Uterus (tissue), 4 donors: ENCODE results near the gene RAB21. TPM values are rescaled to one million over a fixed set of nuclear protein-coding genes. Genes with fewer than 3 reads are reported as not detected.

ENCODE experiments used
- DNase-seq, 2 donors: peaks; one replicate each; pipeline ENCODE4 v3.0.0-alpha.2; 2019 to 2020
- H3K27ac ChIP-seq, 2 donors: fragments of 200-600 bp; sonication (generic); 1 replicate in 1 of 2; 2 replicates in 1 of 2; pipeline ENCODE4 v1.5.1; 2016 to 2018
- H3K27me3 ChIP-seq, 2 donors: fragments of 200-600 bp; sonication (generic); one replicate each; pipeline ENCODE4 v1.5.1; 2018 to 2019; ENCODE audit warnings: control low read depth in 1 of 2
- H3K36me3 ChIP-seq, 2 donors: fragments of 200-600 bp; sonication (generic); one replicate each; pipeline ENCODE4 v1.5.1; 2019; ENCODE audit warnings: control low read depth in 1 of 2
- H3K4me1 ChIP-seq, 2 donors: fragments of 200-600 bp; sonication (generic); one replicate each; pipeline ENCODE4 v1.5.1; 2018 to 2019; ENCODE audit warnings: control low read depth in 1 of 2
- H3K4me3 ChIP-seq, 2 donors: fragments of 200-600 bp; sonication (generic); 1 replicate in 1 of 2; 2 replicates in 1 of 2; pipeline ENCODE4 v1.5.1; 2018 to 2019; ENCODE audit warnings: mild to moderate bottlenecking in 1 of 2
- H3K9me3 ChIP-seq, 2 donors: fragments of 200-600 bp; sonication (generic); one replicate each; pipeline ENCODE4 v1.5.1; 2019; ENCODE audit warnings: control low read depth in 1 of 2
- POLR2A ChIP-seq, 2 donors: fragments of 450-650 bp; IDR thresholded peaks; one replicate each; pipeline ENCODE4 v1.6.1; 2016; ENCODE audit warnings: antibody characterized with exemption in 2 of 2, mild to moderate bottlenecking in 1 of 2, moderate library complexity in 1 of 2
- intact Hi-C: fragments of 100-400 bp; cut with DNase I; formaldehyde crosslinking; loops from one replicate; pipeline ENCODE4 v1.15.1; 2023; ENCODE audit warnings: low total_unique reads
- total RNA-seq, 4 donors: library from RNA; depleted of rRNA in 3 of 4; stranded (reverse); fragments of >200 nt in 3 of 4; gene quantifications; one replicate each; pipeline versions ENCODE4 v1.1.0 to v1.2.4, GENCODE V29; 2014 to 2023
- TF ChIP-seq, protein P1 (sequence below), 4 experiments: fragments of 200-600 bp in 2 of 4; fragments of 450-650 bp in 2 of 4; sonication (generic) in 2 of 4; IDR thresholded peaks; one replicate each; pipeline ENCODE4 v1.5.1; 2016 to 2019; ENCODE audit warnings: antibody characterized with exemption in 4 of 4, mild to moderate bottlenecking in 2 of 4, moderate library complexity in 1 of 4
- donor health status: DM: yes; HTN: yes; CAD: no.

RAB21 gene
- total RNA-seq, 4 donors from 2014 or later, result 10.6 to 72.7 (median 24.5) TPM

GRCh38 chr12:71792599-71792998 is 37.9 kb downstream of the RAB21 start:
- no peaks in the 10 kb centered on the region for H3K9me3 ChIP-seq
- intact Hi-C loops, result no loop called here
- no peak for DNase-seq

GRCh38 chr12:71795901-71796300 is 41.2 kb downstream of the RAB21 start:
- no peak overlapping the region for H3K27ac ChIP-seq
- DNase-seq, result no peak
- intact Hi-C loops, result no loop called here
- H3K27me3 ChIP-seq, result no peaks in the 10 kb centered on the region
- no peaks in the 10 kb centered on the region for H3K4me1 ChIP-seq
- H3K36me3 ChIP-seq, result no peaks in the 10 kb centered on the region
- no peaks in the 10 kb centered on the region for H3K9me3 ChIP-seq
- H3K4me3 ChIP-seq, result no peak overlapping the region
- TF ChIP-seq, protein P1, sequence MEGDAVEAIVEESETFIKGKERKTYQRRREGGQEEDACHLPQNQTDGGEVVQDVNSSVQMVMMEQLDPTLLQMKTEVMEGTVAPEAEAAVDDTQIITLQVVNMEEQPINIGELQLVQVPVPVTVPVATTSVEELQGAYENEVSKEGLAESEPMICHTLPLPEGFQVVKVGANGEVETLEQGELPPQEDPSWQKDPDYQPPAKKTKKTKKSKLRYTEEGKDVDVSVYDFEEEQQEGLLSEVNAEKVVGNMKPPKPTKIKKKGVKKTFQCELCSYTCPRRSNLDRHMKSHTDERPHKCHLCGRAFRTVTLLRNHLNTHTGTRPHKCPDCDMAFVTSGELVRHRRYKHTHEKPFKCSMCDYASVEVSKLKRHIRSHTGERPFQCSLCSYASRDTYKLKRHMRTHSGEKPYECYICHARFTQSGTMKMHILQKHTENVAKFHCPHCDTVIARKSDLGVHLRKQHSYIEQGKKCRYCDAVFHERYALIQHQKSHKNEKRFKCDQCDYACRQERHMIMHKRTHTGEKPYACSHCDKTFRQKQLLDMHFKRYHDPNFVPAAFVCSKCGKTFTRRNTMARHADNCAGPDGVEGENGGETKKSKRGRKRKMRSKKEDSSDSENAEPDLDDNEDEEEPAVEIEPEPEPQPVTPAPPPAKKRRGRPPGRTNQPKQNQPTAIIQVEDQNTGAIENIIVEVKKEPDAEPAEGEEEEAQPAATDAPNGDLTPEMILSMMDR (IDR thresholded peaks at IDR 0.05), result no peak
- TF ChIP-seq POLR2A (IDR thresholded peaks at IDR 0.05), result no peak

More at GRCh38 chr12:71792599-71792998, 37.9 kb downstream of the RAB21 start:
- no peak for TF ChIP-seq POLR2A (IDR thresholded peaks at IDR 0.05)
- TF ChIP-seq, protein P1 (IDR thresholded peaks at IDR 0.05), result no peak
- Histone ChIP-seq H3K27me3 (no peaks in the 10 kb centered on the region), H3K27ac (no peak overlapping the region), H3K36me3 (no peaks in the 10 kb centered on the region), H3K4me3 (no peak overlapping the region), H3K4me1 (no peaks in the 10 kb centered on the region)

DNA sequence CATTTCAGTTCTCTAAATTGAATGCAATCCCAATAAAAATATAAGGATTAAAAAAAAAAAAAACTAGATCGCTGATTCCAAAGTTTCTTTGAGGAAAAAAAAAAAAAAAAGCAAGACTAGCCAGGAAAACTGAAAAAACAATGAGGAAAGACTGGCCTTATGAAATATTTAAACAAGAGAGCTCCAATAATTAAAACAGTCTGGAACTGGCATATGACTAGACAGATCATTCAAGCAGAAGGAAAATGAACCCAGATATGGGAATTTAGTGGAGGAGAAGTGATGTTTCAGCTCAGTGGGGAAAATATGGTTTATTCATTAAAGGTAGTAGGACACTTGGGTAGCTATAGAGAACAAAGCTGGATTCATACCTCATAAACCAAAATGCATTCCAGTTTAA is 42.9 kb downstream of the RAB21 start:
- H3K4me3 ChIP-seq, result no peak overlapping the region
- no peaks in the 10 kb centered on the region for H3K4me1 ChIP-seq
- no peak overlapping the region for H3K27ac ChIP-seq
- intact Hi-C loops, result no loop called here
- no peaks in the 10 kb centered on the region for H3K9me3 ChIP-seq
- TF ChIP-seq, protein P1 (IDR thresholded peaks at IDR 0.05), result no peak
- no peak for TF ChIP-seq POLR2A (IDR thresholded peaks at IDR 0.05)
- no peak for DNase-seq
- no peaks in the 10 kb centered on the region for H3K27me3 ChIP-seq
- no peaks in the 10 kb centered on the region for H3K36me3 ChIP-seq

GRCh38 chr12:71799106-71799505 is 44.4 kb downstream of the RAB21 start:
- Histone ChIP-seq H3K4me1 (no peaks in the 10 kb centered on the region), H3K9me3 (no peaks in the 10 kb centered on the region), H3K27ac (no peak overlapping the region), H3K36me3 (no peaks in the 10 kb centered on the region), H3K27me3 (no peaks in the 10 kb centered on the region), H3K4me3 (no peak overlapping the region)
- no peak for TF ChIP-seq POLR2A (IDR thresholded peaks at IDR 0.05)
- TF ChIP-seq, protein P1 (IDR thresholded peaks at IDR 0.05), result no peak
- intact Hi-C loops, result no loop called here
- DNase-seq, result no peak

- TF ChIP-seq, protein P1 (IDR thresholded peaks at IDR 0.05), result no peak
- TF ChIP-seq POLR2A (IDR thresholded peaks at IDR 0.05), result no peak
- no peak for DNase-seq
- H3K4me1 ChIP-seq, result no peaks in the 10 kb centered on the region
- H3K9me3 ChIP-seq, result no peaks in the 10 kb centered on the region
- H3K36me3 ChIP-seq, result no peaks in the 10 kb centered on the region
- intact Hi-C loops, result no loop called here
- H3K4me3 ChIP-seq, result no peak overlapping the region
- H3K27ac ChIP-seq, result no peak overlapping the region
- no peaks in the 10 kb centered on the region for H3K27me3 ChIP-seq
Observed at GRCh38 chr12:71800177-71800576, 45.5 kb downstream of the RAB21 start.
